ENCODE results near the gene IL1RAPL1.
"Not testable (repeated sequence)": the region's sequence is repeated elsewhere in the genome, so short reads cannot be mapped to it uniquely, and the experiment has no call there.

The IL1RAPL1 gene

DNA sequence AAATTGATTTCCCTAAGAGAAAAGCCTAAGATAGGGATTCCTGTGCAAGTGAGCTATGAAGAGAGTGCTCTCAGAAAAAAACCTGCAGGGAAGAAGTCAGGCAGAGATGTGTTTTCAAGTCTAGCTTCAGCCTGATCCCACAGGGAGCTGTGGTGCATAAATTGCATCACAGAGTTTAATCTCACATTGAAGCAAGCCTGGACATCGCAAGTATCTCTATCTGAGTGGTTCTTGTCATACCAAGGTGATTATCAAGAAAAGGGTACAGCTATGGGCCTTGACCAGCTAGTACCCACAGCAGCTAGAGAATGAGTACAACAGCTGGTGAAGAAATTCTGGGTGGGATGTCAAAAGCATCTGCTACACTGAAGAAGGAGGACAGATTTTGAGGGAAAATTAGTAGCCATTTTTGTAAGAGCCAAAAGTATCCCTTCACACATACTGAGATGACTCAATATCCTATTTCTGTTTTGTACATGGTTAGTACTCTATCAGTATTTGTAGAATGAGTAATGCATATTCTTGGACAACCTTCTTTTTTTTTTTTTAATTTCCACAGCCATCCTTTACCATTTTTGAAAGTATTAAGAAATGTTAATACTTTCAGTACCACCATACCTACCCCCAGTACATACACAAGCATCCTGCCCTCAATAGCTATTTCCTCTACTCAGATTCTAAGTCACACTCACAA is 708.9 kb downstream of the IL1RAPL1 start:
- DNase-seq, result no peak

DNA sequence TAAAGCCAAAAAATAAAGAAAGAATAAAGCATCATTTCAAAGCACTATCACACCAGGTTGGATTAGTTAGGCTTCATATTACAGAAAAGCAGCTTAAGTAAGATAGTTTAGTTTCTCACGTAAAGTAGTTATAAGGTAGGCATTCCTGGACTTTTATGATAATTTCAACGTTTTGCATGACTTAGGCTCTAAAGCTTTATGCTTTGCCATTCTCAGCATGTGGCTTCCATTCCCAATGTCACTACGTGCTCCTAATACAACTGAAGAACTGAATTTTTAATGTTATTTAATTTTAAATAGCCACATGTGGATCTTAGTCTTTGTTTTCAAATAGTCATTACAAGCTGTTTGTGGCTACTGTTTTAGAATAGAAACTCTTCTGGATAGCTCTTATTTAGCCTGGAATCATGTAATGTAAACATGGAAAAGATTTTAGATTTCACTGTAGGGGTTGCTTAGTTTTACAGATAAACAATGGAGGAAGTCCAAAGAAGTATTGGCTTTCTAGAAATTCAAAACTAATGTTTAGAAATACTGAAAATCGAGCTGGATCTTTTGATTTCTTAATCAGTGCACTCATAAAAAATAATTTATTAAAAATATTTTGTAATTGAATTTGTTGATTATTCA is 710.0 kb downstream of the IL1RAPL1 start:
- DNase-seq, result no peak

GRCh38 chrX:29299684-29300083 is 712.4 kb downstream of the IL1RAPL1 start:
- DNase-seq, result no peak

DNA sequence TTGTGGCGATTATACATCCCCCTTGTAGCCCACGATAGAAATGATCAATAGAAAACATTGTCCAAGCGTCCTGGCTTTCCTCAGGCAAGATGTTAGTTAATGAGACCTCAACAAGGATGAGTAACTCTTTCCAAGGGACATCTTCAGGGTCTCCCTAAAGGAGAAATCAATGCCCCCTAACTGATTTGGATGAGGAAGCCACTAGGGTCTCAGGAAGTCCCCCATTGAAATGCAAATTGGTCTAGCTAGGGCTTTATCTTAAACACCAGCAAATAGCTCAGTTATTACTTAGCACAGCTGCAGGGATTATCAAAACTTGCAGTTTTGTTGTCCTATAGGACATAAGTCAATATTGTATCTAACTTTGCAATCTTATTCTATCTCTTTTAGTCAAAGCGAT is 721.5 kb downstream of the IL1RAPL1 start:
- DNase-seq, result no peak

DNA sequence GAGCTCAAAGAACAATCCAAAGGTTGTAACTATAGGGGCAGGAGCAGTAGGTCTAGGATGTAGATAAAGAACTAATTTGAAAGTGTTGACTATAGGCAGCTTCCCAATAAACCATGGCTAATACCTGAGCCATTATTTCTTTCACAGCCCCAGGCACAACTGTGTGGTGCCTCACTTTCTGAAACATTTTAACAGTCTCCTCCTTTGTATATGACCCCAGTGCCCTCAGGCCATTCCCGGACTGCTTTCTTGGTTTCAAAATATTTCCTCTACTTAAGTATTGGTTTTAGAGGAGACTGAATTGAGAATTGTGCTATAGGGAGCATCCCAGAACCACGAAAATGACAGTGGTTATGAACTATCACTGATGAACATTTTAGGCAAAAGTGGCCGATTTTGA is 728.7 kb downstream of the IL1RAPL1 start:
- no peak for DNase-seq

DNA sequence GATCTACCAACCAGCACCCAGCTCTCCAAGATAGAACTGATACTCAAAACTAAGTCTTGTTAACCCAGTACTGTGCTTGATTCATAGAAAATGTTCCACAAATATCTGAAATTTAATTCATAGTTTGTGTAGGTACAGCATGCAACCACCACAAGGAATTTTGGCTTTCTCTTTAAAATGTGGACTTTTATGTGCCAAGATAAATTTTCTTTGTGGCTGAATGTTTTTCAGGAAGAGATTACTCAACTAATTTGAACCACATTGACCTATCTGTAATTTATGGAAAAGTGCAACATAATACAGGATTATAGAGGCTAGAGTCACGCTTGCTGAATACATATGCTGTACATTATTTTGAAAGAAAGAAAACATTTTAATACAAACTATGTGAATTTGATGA is 730.8 kb downstream of the IL1RAPL1 start:
- no peak for DNase-seq

GRCh38 chrX:29332429-29332828 is 745.2 kb downstream of the IL1RAPL1 start:
- DNase-seq, result not testable (repeated sequence)

DNA sequence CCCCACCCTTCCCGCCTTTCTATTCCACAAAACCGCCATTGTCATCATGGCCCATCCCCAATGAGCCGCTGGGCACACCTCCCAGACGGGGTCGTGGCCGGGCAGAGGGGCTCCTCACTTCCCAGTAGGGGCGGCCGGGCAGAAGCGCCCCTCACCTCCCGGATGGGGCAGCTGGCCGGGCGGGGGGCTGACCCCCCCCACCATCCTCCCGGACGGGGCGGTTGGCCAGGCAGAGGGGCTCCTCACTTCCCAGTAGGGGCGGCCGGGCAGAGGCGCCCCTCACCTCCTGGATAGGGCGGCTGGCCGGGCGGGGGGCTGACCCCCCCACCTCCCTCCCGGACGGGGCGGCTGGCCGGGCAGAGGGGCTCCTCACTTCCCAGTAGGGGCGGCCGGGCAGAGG is 745.8 kb downstream of the IL1RAPL1 start:
- not testable (repeated sequence) for DNase-seq

DNA sequence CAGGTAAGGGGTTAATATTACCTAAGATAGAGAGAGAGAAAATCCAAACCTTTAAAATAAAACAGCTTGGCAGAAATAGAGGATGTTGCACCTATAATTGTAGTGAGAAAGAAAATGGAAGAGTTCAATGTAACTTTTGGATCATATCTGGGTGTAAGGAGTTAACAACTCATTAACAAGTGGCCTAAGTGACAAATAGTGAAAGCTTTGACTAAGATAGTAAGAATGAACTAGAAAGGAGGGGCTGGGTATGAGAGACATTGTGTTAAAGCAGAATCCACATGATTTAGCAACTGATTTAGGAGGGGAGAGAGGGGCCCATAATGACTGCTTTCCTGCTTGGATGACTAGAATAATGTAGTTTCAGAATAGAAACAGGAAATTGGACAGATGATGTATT is 761.0 kb downstream of the IL1RAPL1 start:
- no peak for DNase-seq

- DNase-seq, result no peak
These were observed 772.0 kb downstream of the IL1RAPL1 start for GRCh38 chrX:29359276-29359675.

GRCh38 chrX:29374765-29375164 is 787.5 kb downstream of the IL1RAPL1 start:
- not testable (repeated sequence) for DNase-seq

DNA sequence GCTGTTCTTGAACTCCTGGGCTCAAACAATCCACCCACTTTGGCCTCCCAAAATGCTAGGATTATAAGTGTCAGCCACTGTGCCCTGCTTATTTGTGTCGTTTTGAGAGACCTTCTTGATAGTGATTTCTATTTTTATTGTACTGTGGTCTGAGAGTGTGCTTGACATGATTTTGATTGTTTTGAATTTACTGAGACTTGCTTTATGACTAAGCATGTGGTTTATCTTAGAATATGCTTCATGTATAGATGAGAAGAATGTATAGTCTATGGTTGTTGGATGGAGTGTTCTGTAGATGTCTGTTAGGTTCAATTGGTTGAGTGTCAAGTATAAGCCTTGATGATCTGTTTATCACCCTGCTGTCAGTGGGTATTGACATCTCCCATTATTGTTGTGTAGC is 789.3 kb downstream of the IL1RAPL1 start:
- DNase-seq, result no peak

- no peak for DNase-seq
These were observed 795.6 kb downstream of the IL1RAPL1 start for GRCh38 chrX:29382811-29383210.

- no peak for DNase-seq
These were observed 801.3 kb downstream of the IL1RAPL1 start for GRCh38 chrX:29388509-29388908.

DNA sequence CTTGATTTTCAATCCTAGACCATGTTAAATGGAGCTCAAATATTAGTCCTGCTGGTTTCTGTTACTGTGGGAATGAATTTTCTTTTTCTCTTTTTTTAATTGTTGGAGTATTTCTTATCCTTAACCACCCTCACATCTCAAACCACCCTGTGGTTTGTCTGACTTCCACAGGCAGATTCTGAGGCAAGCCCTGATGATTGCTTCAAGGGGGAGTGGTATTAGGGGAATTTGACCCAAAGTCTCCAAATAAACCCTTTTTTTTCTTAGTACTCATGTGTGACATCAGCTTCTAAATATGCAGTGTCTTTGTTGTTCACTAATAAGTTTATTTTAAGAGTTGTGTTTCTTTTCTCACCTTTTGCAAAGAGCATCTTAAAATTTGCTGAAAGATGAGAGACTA is 810.3 kb downstream of the IL1RAPL1 start:
- DNase-seq, result no peak

- DNase-seq, result no peak
These were observed 820.1 kb downstream of the IL1RAPL1 start for GRCh38 chrX:29407357-29407756.

DNA sequence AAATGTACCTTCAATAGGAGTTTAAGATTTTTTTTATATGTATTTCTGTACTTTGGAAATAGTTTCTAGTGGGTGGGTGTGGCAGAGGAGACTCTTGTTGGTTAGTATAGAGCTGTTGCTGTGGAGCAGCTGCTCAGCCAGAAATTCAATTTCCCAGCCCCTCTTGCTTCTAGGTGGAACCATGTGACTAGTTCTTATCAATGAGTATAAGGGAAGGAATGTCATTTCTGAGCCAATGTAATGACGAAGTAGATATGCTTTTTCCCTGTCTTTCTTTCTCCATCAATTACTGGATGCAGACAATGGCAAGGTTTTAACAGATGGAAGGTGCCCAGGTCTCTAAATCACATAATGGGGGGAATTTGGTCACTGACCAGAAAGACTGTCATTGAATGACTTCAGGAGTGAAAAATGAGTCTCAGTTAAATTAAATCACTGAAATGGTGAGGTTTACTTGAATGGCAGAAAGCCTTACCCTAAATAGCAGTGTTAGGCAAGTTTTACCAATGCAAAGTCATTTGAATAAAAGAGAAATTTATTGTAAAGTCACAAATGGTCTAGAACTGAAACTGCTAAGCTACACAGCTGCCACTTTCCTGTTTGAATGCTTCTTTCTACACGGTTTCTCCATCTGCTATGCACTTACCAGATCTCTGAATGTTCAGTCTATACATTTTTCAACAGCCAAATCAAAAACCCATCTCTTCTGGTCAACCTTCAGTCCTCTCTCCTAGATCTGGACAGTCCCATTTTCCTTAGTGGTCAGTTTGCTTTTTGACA is 832.7 kb downstream of the IL1RAPL1 start:
- DNase-seq, result no peak

DNA sequence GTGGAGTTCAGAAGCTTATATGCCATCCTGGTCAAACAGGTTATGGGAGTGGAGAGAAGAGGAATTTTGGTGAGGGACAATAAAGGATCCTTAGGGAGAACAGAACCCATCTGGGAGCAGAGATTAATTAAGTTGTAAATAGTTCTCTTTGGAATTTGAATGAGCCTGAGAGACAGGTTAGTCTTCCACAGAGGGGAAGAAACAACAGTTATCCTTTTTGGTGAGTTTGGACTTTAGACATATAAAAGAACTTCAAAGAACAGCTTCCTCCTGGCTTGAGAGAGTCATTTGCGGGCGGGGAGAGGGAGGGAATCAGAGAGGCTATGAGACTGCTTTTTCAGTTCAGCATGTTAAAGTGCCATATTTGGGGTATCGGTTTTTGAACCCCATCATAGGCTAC is 834.8 kb downstream of the IL1RAPL1 start:
- no peak for DNase-seq

DNA sequence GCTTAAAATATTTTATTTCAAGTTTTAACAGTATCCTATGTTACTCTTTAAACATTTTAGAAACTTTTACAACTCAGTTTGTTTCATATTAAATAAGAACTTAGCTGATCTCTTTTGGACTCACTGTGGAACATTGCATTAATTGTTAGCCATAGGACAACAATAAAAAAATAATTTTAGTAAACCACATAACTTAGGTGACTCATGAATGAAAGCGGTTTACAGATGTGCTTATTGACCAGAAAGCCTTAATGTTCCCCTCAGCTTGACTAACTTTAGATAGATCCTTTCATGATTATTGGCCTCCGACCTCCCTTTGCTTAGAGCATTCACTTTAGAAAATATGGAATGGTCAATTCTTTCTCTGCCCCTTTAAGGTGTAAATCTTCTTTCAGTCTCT is 844.6 kb downstream of the IL1RAPL1 start:
- no peak for DNase-seq

DNA sequence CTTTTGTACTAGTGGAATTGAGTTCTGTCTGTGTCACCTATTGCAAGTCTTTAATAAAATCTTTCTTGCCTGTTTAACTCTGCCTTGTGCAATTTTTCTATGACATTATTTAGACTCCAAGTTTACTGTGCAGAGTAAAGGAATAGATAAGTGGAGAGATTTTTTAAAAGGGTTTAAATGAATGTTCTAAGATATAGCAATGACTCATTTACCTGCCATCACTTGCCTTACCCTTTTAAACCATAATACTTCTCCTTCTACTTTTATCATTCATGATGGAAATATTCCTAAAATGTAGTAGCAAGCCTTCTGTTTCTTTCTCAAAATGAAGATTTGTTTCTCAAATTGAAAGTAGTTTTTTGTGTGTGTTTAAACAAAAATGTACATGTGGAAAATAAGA is 845.3 kb downstream of the IL1RAPL1 start:
- DNase-seq, result no peak

- no peak for DNase-seq
These were observed 847.7 kb downstream of the IL1RAPL1 start for GRCh38 chrX:29434939-29435338.

DNA sequence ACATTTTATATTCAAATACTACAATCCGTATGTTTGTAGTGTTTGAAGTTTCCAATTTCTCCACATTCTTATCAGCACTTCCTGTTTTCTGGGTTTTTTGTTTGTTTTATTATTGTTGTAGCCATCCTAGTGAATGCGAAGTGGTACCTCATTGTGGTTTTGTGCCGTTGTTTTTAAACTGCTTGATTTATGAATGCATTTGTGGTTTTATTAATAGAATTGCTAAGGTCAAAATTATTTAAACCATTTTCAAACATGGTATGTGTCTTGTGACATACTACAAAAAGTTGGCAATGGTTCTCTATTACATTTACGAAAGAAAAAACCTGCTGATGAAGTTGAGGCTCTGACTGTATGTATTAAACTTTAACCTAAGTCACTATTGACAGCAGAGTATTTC is 848.1 kb downstream of the IL1RAPL1 start:
- DNase-seq, result no peak

GRCh38 chrX:29447867-29448266 is 860.6 kb downstream of the IL1RAPL1 start:
- no peak for DNase-seq

GRCh38 chrX:29453333-29453732 is 866.1 kb downstream of the IL1RAPL1 start:
- DNase-seq, result no peak
